CD4-positive, alpha-beta T cell treated with Interleukin-15 for 1 hour (primary cell): ENCODE results near the gene SMAD7.

Experiments used
- DNase-seq: peaks from one replicate; pipeline ENCODE4 v3.0.0-alpha.2; 2020

The SMAD7 gene

GRCh38 chr18:48950536-48951447 is at the start of gene SMAD7:
Gene SMAD7 (minus strand): TSS chr18:48950965. CDS start chr18:48950424, 541 bp downstream.
- no peak for DNase-seq

GRCh38 chr18:48999569-48999968 is 48.8 kb upstream of the SMAD7 start:
- DNase-seq = no peak

- peak; percentile 47 for DNase-seq
Observed at GRCh38 chr18:48997985-48998831, 47.4 kb upstream of the SMAD7 start.

- DNase-seq = no peak
Observed at GRCh38 chr18:48997681-48997984, 46.9 kb upstream of the SMAD7 start.

- DNase-seq = no peak
Observed at GRCh38 chr18:48996901-48997463, 46.2 kb upstream of the SMAD7 start.

GRCh38 chr18:48996041-48996440 is 45.3 kb upstream of the SMAD7 start:
- DNase-seq = no peak

GRCh38 chr18:48994926-48995835 is 44.4 kb upstream of the SMAD7 start:
- DNase-seq = no peak

- DNase-seq = no peak
Observed at GRCh38 chr18:48994044-48994651, 43.4 kb upstream of the SMAD7 start.

- no peak for DNase-seq
Observed at GRCh38 chr18:48993586-48993985, 42.8 kb upstream of the SMAD7 start.

GRCh38 chr18:48992791-48993555 is 42.2 kb upstream of the SMAD7 start:
- peak; percentile 69 for DNase-seq

GRCh38 chr18:48992133-48992532 is 41.4 kb upstream of the SMAD7 start:
- no peak for DNase-seq

- no peak for DNase-seq
Observed at GRCh38 chr18:48991676-48992075, 40.9 kb upstream of the SMAD7 start.

GRCh38 chr18:48991319-48991660 is 40.5 kb upstream of the SMAD7 start:
- DNase-seq = no peak

- DNase-seq = peak; percentile 24
Observed at GRCh38 chr18:48990481-48991318, 39.9 kb upstream of the SMAD7 start.

GRCh38 chr18:48989304-48990303 is 38.8 kb upstream of the SMAD7 start:
- no peak for DNase-seq

GRCh38 chr18:48988508-48989303 is 37.9 kb upstream of the SMAD7 start:
- DNase-seq = no peak

GRCh38 chr18:48987821-48988220 is 37.1 kb upstream of the SMAD7 start:
- DNase-seq = no peak
